ENCODE measurements around the gene IGFL4. TPM values are rescaled to one million over a fixed set of nuclear protein-coding genes. Genes with fewer than 3 reads are reported as not detected.

IGFL4 gene
- total and polyA plus RNA-seq, 3 donors from 2014 or later = 0.37 to 0.79 (median 0.56) TPM

- Histone ChIP-seq H3K4me1 (peaks cover 9% of the 10 kb centered on the region), H3K4me3 (no peak overlapping the region), H3K9me3 (no peaks in the 10 kb centered on the region), H3K27ac (no peak overlapping the region), H3K36me3 (ENCODE audit: low read depth, missing control alignments) (no peaks in the 10 kb centered on the region), H3K27me3 (no peaks in the 10 kb centered on the region)
- 21 to 26% methylated on average over 14 of the region's 14 CpGs for WGBS, 2 donors
- no peak for TF ChIP-seq POLR2A (IDR thresholded peaks at IDR 0.05)
- TF ChIP-seq CTCF (IDR thresholded peaks at IDR 0.05) = no peak
- intact Hi-C loops (cut with DNase I; ENCODE audit: low total_unique reads) = no loop called here
- peak; percentile 28 for DNase-seq
Measured at GRCh38 chr19:45999653-46000121, 41.1 kb downstream of the IGFL4 start.

- Histone ChIP-seq H3K27me3 (no peaks in the 10 kb centered on the region), H3K4me1 (peaks cover 9% of the 10 kb centered on the region), H3K9me3 (no peaks in the 10 kb centered on the region), H3K4me3 (no peak overlapping the region), H3K36me3 (ENCODE audit: low read depth, missing control alignments) (no peaks in the 10 kb centered on the region), H3K27ac (no peak overlapping the region)
- 92 to 93% methylated on average over 4 of the region's 4 CpGs for WGBS, 2 donors
- intact Hi-C loops (cut with DNase I; ENCODE audit: low total_unique reads) = no loop called here
- no peak for TF ChIP-seq CTCF (IDR thresholded peaks at IDR 0.05)
- TF ChIP-seq POLR2A (IDR thresholded peaks at IDR 0.05) = no peak
- DNase-seq = no peak
Measured at GRCh38 chr19:45998834-45999233, 42.0 kb downstream of the IGFL4 start.

DNA sequence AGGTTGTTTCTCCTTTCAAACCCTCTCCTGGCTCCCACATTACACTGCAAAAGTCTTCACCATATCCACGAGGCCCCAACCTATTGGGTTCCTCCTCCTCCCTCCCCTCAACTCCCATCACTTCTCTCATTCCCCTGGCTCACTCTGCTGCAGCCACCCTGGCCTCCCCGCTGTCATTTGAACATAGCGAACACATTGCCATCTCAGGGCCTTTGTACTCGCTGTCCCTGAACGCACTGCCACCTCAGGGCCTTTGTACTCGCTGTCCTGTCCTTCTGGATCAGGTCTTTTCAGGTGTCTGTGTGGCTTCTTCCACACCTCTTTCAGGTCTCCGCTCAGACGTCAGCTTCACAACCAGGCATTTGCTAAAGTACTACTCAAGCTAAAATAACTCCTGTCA, 43.9 kb downstream of the IGFL4 start:
- no peak for TF ChIP-seq POLR2A (IDR thresholded peaks at IDR 0.05)
- TF ChIP-seq CTCF (IDR thresholded peaks at IDR 0.05) = no peak
- H3K4me1 ChIP-seq = peaks cover 9% of the 10 kb centered on the region
- intact Hi-C loops (cut with DNase I; ENCODE audit: low total_unique reads) = no loop called here
- 81 to 87% methylated on average over 8 of the region's 8 CpGs for WGBS, 2 donors
- DNase-seq = no peak
- no peaks in the 10 kb centered on the region for H3K9me3 ChIP-seq
- H3K36me3 ChIP-seq (ENCODE audit: low read depth, missing control alignments) = no peaks in the 10 kb centered on the region
- no peak overlapping the region for H3K4me3 ChIP-seq
- no peaks in the 10 kb centered on the region for H3K27me3 ChIP-seq
- no peak overlapping the region for H3K27ac ChIP-seq

DNA sequence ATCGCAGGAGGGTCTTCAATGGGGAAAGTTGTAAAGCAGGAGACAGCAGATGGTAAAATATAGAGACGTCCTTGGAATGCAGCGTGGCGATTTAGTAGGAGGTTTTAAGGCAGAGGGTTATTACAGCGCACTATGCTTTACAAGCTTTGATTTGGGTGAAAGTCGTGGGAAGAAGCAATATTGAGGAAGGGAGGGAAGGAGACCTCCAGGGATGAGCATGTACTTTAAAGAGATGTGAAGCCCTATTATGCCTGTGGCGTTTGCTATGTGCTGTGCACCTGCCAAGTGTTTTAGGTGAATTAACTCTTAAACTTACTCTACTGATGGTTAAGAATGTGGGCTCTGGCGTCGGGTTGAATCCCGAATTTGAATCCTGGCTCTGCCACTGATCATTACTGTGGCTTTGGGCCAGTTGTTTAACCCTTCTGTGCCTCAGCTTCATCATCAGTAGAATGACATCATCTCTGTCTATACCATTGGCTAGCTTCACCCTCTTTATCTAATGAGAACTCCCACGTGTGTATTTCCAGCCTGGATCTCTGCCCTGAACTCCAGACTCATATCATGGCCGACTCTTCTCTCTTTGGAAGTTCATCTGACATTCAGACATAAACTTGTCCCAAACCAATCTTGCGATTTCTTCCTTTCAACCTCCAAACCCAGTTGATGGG, 45.0 kb downstream of the IGFL4 start:
- 7 to 8% methylated on average over 13 of the region's 13 CpGs for WGBS, 2 donors
- intact Hi-C loops (cut with DNase I; ENCODE audit: low total_unique reads) = no loop called here
- H3K27ac ChIP-seq = peak overlapping the region in 1 of 2 donors; percentile 27

More for the DNA sequence above, 45.0 kb downstream of the IGFL4 start:
- DNase-seq = no peak
- Histone ChIP-seq H3K4me3 (peak overlapping the region; percentile 58 to 75), H3K4me1 (peaks cover 9% of the 10 kb centered on the region), H3K36me3 (ENCODE audit: low read depth, missing control alignments) (no peaks in the 10 kb centered on the region), H3K9me3 (no peaks in the 10 kb centered on the region), H3K27me3 (no peaks in the 10 kb centered on the region)
- TF ChIP-seq POLR2A (IDR thresholded peaks at IDR 0.05) = no peak
- TF ChIP-seq CTCF (IDR thresholded peaks at IDR 0.05) = no peak

Data from testis (tissue), 3 donors.